Heart left ventricle (tissue), 16 donors: ENCODE data around the gene UBE4B. TPM values are rescaled to one million over a fixed set of nuclear protein-coding genes. Genes with fewer than 3 reads are reported as not detected.

Experiments
- ATAC-seq, 4 donors: fragments of 200-7000 bp; cut with Tn5 transposase; one replicate each; pipeline ENCODE4 v1.9.1; 2020 to 2022; ENCODE audit warnings: moderate library complexity in 4 of 4, mild to moderate bottlenecking in 3 of 4, moderate number of reproducible peaks in 1 of 4
- DNase-seq, 5 donors: peaks; one replicate each; pipeline ENCODE4 v3.0.0-alpha.2; 2020
- H3K27ac ChIP-seq, 12 donors: fragments of 200-600 bp; sonication (generic) in 4 of 12; one replicate each; pipeline versions ENCODE4 v1.5.0 to v1.8.0; 2016 to 2022; ENCODE audit warnings: mild to moderate bottlenecking in 2 of 12
- H3K27me3 ChIP-seq, 9 donors: fragments of 200-600 bp; sonication (generic) in 2 of 9; one replicate each; pipeline versions ENCODE4 v1.5.1 to v1.8.0; 2016 to 2022; ENCODE audit warnings: mild to moderate bottlenecking in 3 of 9
- H3K36me3 ChIP-seq, 9 donors: fragments of 200-600 bp; sonication (generic) in 2 of 9; one replicate each; pipeline versions ENCODE4 v1.5.0 to v1.8.0; 2018 to 2022; ENCODE audit warnings: mild to moderate bottlenecking in 2 of 9
- H3K4me1 ChIP-seq, 12 donors: fragments of 200-600 bp; sonication (generic) in 4 of 12; one replicate each; pipeline versions ENCODE4 v1.5.0 to v1.8.0; 2016 to 2022; ENCODE audit warnings: mild to moderate bottlenecking in 3 of 12
- H3K4me3 ChIP-seq, 12 donors: fragments of 200-600 bp; sonication (generic) in 4 of 12; one replicate each; pipeline versions ENCODE4 v1.5.0 to v1.8.0; 2017 to 2022; ENCODE audit warnings: mild to moderate bottlenecking in 9 of 12, moderate library complexity in 4 of 12
- H3K9me3 ChIP-seq, 12 donors: fragments of 200-600 bp; sonication (generic) in 4 of 12; one replicate each; pipeline versions ENCODE4 v1.5.0 to v1.8.0; 2016 to 2022; ENCODE audit warnings: mild to moderate bottlenecking in 1 of 12
- POLR2A ChIP-seq, 2 donors: fragments of 450-650 bp; IDR thresholded peaks; one replicate each; pipeline ENCODE4 v1.6.1; 2017; ENCODE audit warnings: antibody characterized with exemption in 2 of 2, mild to moderate bottlenecking in 2 of 2, moderate library complexity in 2 of 2
- WGBS, 4 donors: extraction: QIAGEN DNeasy Blood & Tissue Kit in 2 of 4; methylation state at CpG; one replicate each; pipeline versions ENCODE4 v1.1.5 to v1.1.7; 2013 to 2018; 5-methylcytosine and 5-hydroxymethylcytosine counted together
- intact Hi-C, 10 donors: fragments of 100-400 bp; cut with DNase I; formaldehyde crosslinking; loops; one replicate each; pipeline versions ENCODE4 v1.11.1 to v1.14.2; 2022
- long read RNA-seq, 3 donors: library from polyadenylated mRNA; unstranded; transcript quantifications; one replicate each; pipeline ENCODE4 v2.0.0, GENCODE V29; 2020 to 2021
- polyA plus RNA-seq, 2 donors: library from polyadenylated mRNA; stranded (reverse); fragments of 200-250 nt; gene quantifications; one replicate each; pipeline ENCODE4 v1.2.3, GENCODE V29; 2013
- total RNA-seq, 9 donors: library from RNA; depleted of rRNA in 2 of 9; stranded (reverse); fragments of >200 nt in 2 of 9; fragmentation: NEBNext Ultra II Directional in 3 of 9; extraction: Animal tissue kit (Norgen Biotek cat#: 25700) in 3 of 9; gene quantifications; one replicate each; pipeline versions ENCODE4 v1.1.0 to v1.2.4, GENCODE V29; 2016 to 2023
- TF ChIP-seq, protein P1 (sequence below), 12 donors: fragments of 200-600 bp; sonication (generic) in 4 of 12; IDR thresholded peaks; one replicate each; pipeline versions ENCODE4 v1.5.0 to v1.8.0; 2018 to 2022; ENCODE audit warnings: antibody characterized with exemption in 12 of 12, mild to moderate bottlenecking in 5 of 12
- donor health status: ischemic (EF 13 %, LVEDD 7.1; RV severe dilation, severe dysfunction).
- donor health status: healthy with polysubstance abuse.
- donor health status: DM: no; HTN: yes; CAD: no.
- donor health status: DM: no; HTN: no; CAD: no.
- donor health status: ischemic (EF 25% LVEDD 6.9; RV normal size, moderate dysfunction).
- donor health status: ischemic (EF 25% LVEDD 5.7; RV mildly dilated, moderate dysfunction).
- donor health status: healthy.
- donor health status: DM: yes; HTN: yes; CAD: no.
- donor health status: ischemic (EF 35%, LVEDD 5.7; RV mildly dilated, moderate dysfunction).
- donor health status: nonischemic (EF 11% LVEDD 7.7; RV severe dilation, severe dysfunction).
- donor health status: DM: yes; HTN: yes; CAD: no.
- donor health status: PGD.
- donor health status: ischemic (EF 29% LVEDD 5.4; RV normal size, mild dysfunction).
- donor health status: nonischemic (EF 23%, LVEDD 6.1; RV moderate dilation, normal function).

The UBE4B gene
- total RNA-seq (100 to 1,000 TPM in 1 of 9 donors, 10 to 100 TPM in 8; 50.4 to 132 (median 68.2) TPM), polyA plus RNA-seq (10 to 100 TPM; 18.5 to 32.3 TPM)
- long read RNA-seq, donor 1, partial matches to known transcripts, result 16 of 30 reads
- long read RNA-seq, donor 1, other reads (novel, unspliced or antisense), result 11 of 30 reads
- long read RNA-seq, donor 2, partial matches to known transcripts, result 28 of 39 reads
- long read RNA-seq, donor 2, other reads (novel, unspliced or antisense), result 9 of 39 reads
- long read RNA-seq, donor 3, partial matches to known transcripts, result 14 of 16 reads
- long read RNA-seq, donor 3, other reads (novel, unspliced or antisense), result 2 of 16 reads

GRCh38 chr1:10032590-10033358 lies at the start of gene UBE4B:
UBE4B (plus strand) TSS chr1:10032958; CDS start chr1:10033671, 713 bp downstream.
- DNase-seq (peak; percentile 97 to 99 (median 98)), ATAC-seq (peak; percentile 99 to 100 (median 99))
- no peaks in the 10 kb centered on the region for H3K27me3 ChIP-seq
- TF ChIP-seq POLR2A (IDR thresholded peaks at IDR 0.05), result peak in 1 of 2 donors; percentile 34
- TF ChIP-seq, protein P1, sequence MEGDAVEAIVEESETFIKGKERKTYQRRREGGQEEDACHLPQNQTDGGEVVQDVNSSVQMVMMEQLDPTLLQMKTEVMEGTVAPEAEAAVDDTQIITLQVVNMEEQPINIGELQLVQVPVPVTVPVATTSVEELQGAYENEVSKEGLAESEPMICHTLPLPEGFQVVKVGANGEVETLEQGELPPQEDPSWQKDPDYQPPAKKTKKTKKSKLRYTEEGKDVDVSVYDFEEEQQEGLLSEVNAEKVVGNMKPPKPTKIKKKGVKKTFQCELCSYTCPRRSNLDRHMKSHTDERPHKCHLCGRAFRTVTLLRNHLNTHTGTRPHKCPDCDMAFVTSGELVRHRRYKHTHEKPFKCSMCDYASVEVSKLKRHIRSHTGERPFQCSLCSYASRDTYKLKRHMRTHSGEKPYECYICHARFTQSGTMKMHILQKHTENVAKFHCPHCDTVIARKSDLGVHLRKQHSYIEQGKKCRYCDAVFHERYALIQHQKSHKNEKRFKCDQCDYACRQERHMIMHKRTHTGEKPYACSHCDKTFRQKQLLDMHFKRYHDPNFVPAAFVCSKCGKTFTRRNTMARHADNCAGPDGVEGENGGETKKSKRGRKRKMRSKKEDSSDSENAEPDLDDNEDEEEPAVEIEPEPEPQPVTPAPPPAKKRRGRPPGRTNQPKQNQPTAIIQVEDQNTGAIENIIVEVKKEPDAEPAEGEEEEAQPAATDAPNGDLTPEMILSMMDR (IDR thresholded peaks at IDR 0.05), result peak; percentile 73 to 95 (median 90)
- intact Hi-C loops, result loop anchor here in 9 of 10 donors (1.0 to 10.0 kb wide), 12 partner anchors 75 to 158 kb away; partner anchors contain the start of genes LZIC (in 3 of the 9) and NMNAT1 (in 3 of the 9)
- H3K36me3 ChIP-seq, result peaks cover 0 to 18% (median 15%) of the 10 kb centered on the region in 9 donors
- peak within 1 kb of the TSS; percentile 73 to 100 (median 90) for H3K4me3 ChIP-seq
- 0% methylated on average over 10 to 73 of the region's 73 CpGs for WGBS, 4 donors
- peak within 1 kb of the TSS; percentile 65 to 99 (median 95) for H3K27ac ChIP-seq
- H3K9me3 ChIP-seq, result no peaks in the 10 kb centered on the region
- H3K4me1 ChIP-seq, result peaks cover 0 to 38% (median 19%) of the 10 kb centered on the region in 12 donors

GRCh38 chr1:9984253-9984652 lies 48.5 kb upstream of the UBE4B start:
- Histone ChIP-seq H3K27ac (peak overlapping the region in 10 of 12 donors; percentile 11 to 80 (median 53)), H3K36me3 (peaks cover 0 to 56% (median 39%) of the 10 kb centered on the region in 9 donors), H3K27me3 (no peaks in the 10 kb centered on the region), H3K4me1 (peaks cover 0 to 7% (median 0%) of the 10 kb centered on the region in 12 donors), H3K9me3 (no peaks in the 10 kb centered on the region), H3K4me3 (no peak overlapping the region)
- no peak for DNase-seq
- WGBS, 4 donors, result 64 to 84% (median 71%) methylated on average over 5 of the region's 5 CpGs
- ATAC-seq, result peak in 2 of 4 donors; percentile 39 to 88
- intact Hi-C loops, result no loop called here
- TF ChIP-seq POLR2A (IDR thresholded peaks at IDR 0.05), result no peak
- TF ChIP-seq, protein P1 (IDR thresholded peaks at IDR 0.05), result no peak

DNA sequence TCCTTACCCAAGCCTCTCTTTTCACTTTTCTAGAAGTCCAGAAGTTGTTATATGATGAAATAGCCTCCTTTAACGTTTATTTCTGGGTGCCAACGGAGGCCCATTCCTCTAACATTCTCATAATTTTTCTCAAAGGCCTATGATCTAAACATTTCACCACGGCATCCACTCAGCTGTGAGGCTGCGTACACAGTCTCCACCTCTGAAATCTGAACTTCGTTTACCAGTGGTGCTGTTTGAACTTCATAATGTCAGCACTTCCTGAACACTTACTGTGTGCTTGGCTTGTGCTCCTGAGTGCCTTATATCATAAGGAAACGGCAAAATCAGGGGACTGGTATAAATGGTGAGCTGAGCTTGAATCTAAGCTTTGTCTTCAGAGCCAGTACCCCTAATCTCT lies 47.8 kb upstream of the UBE4B start:
- no peak for TF ChIP-seq POLR2A (IDR thresholded peaks at IDR 0.05)
- TF ChIP-seq, protein P1 (IDR thresholded peaks at IDR 0.05), result no peak
- intact Hi-C loops, result loop anchor here in 1 of 10 donors (5.0 kb wide), 1 partner anchor 33 kb away; no protein-coding TSS in a partner anchor
- ATAC-seq, result no peak

More for the DNA sequence above, 47.8 kb upstream of the UBE4B start:
- Histone ChIP-seq H3K27me3 (no peaks in the 10 kb centered on the region), H3K27ac (peak overlapping the region in 9 of 12 donors; percentile 18 to 78 (median 53)), H3K9me3 (no peaks in the 10 kb centered on the region), H3K36me3 (peaks cover 0 to 50% (median 36%) of the 10 kb centered on the region in 9 donors), H3K4me1 (peaks cover 0 to 11% (median 4%) of the 10 kb centered on the region in 12 donors), H3K4me3 (no peak overlapping the region)
- WGBS, 4 donors, result 40 to 52% (median 48%) methylated on average over 6 of the region's 6 CpGs
- DNase-seq, result no peak
